ENCODE measurements around the gene JAK1.

DNA sequence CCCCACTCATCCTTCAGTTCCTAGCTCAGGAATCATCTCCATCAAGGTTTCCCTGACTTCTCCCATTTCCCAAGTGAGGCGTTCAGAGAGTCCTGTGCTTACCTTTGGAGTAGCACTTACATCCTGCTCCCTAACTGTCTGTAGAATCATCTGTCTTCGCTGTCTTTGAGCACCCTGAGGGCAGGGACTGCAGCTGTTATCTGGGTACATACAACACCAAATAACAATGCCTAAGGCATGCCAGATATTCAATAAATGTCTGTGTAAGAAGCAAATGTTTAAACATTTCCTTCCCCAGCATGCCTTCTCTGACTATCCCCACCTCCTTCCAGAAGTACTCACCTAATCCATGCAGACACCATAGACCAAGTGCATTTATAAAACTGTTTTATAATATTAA, 65.4 kb downstream of the JAK1 start:
- TF ChIP-seq NFIC (IDR thresholded peaks at IDR 0.05) (no peak), CEBPB (IDR thresholded peaks at IDR 0.05) (no peak), FOXM1 (IDR thresholded peaks at IDR 0.05; ENCODE audit: borderline replicate concordance, low read depth) (no peak), ZBTB7A (IDR thresholded peaks at IDR 0.05; ENCODE audit: low read depth) (no peak), EGR1 (IDR thresholded peaks at IDR 0.05) (no peak), RAD21 (IDR thresholded peaks at IDR 0.05; ENCODE audit: low read depth) (no peak), TEAD4 (IDR thresholded peaks at IDR 0.05) (no peak), TCF12 (IDR thresholded peaks at IDR 0.05; ENCODE audit: low read depth) (no peak), TAF1 (IDR thresholded peaks at IDR 0.05; ENCODE audit: low read depth) (no peak), EP300 (IDR thresholded peaks at IDR 0.05; ENCODE audit: borderline replicate concordance) (no peak), YY1 (IDR thresholded peaks at IDR 0.05; ENCODE audit: low read depth) (no peak)
- TF ChIP-seq, protein P1, sequence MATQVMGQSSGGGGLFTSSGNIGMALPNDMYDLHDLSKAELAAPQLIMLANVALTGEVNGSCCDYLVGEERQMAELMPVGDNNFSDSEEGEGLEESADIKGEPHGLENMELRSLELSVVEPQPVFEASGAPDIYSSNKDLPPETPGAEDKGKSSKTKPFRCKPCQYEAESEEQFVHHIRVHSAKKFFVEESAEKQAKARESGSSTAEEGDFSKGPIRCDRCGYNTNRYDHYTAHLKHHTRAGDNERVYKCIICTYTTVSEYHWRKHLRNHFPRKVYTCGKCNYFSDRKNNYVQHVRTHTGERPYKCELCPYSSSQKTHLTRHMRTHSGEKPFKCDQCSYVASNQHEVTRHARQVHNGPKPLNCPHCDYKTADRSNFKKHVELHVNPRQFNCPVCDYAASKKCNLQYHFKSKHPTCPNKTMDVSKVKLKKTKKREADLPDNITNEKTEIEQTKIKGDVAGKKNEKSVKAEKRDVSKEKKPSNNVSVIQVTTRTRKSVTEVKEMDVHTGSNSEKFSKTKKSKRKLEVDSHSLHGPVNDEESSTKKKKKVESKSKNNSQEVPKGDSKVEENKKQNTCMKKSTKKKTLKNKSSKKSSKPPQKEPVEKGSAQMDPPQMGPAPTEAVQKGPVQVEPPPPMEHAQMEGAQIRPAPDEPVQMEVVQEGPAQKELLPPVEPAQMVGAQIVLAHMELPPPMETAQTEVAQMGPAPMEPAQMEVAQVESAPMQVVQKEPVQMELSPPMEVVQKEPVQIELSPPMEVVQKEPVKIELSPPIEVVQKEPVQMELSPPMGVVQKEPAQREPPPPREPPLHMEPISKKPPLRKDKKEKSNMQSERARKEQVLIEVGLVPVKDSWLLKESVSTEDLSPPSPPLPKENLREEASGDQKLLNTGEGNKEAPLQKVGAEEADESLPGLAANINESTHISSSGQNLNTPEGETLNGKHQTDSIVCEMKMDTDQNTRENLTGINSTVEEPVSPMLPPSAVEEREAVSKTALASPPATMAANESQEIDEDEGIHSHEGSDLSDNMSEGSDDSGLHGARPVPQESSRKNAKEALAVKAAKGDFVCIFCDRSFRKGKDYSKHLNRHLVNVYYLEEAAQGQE (IDR thresholded peaks at IDR 0.05; ENCODE audit: low read depth) = no peak
- TF ChIP-seq, protein P2, sequence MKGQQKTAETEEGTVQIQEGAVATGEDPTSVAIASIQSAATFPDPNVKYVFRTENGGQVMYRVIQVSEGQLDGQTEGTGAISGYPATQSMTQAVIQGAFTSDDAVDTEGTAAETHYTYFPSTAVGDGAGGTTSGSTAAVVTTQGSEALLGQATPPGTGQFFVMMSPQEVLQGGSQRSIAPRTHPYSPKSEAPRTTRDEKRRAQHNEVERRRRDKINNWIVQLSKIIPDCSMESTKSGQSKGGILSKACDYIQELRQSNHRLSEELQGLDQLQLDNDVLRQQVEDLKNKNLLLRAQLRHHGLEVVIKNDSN (IDR thresholded peaks at IDR 0.05) = no peak
- TF ChIP-seq, protein P3, sequence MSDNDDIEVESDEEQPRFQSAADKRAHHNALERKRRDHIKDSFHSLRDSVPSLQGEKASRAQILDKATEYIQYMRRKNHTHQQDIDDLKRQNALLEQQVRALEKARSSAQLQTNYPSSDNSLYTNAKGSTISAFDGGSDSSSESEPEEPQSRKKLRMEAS (IDR thresholded peaks at IDR 0.05) = no peak

Data from Ishikawa (cell line).